K562 (cell line): ENCODE data around the gene EXOC5. TPM values are rescaled to one million over a fixed set of nuclear protein-coding genes. Genes with fewer than 3 reads are reported as not detected.

ENCODE experiments used
- ATAC-seq: fragments of 200-7000 bp; cut with Tn5 transposase; 3 replicates; pipeline ENCODE4 v1.9.1; 2020; ENCODE audit warnings: moderate library complexity
- BruUV-seq: library from RNA; stranded (reverse); fragments of 400-500 nt; replicated peaks from 2 replicates; lab custom pipeline; 2021; lab: Mats Ljungman, UMichigan
- CTCF ChIA-PET: fragments of 300-600 bp; formaldehyde crosslinking; extraction: SDS; loops from one replicate; lab custom pipeline; 2021; ENCODE audit warnings: low intra/inter-chr PET ratio; lab: Yijun Ruan, JAX
- POLR2A ChIA-PET: fragments of 300-600, 350-650 bp; sonication (Branson Sonifier 250); formaldehyde crosslinking; extraction: SDS; loops from one replicate; lab custom pipeline; 2021; ENCODE audit warnings: antibody characterized with exemption, inconsistent platforms; lab: Yijun Ruan, JAX
- DNase-seq, 4 experiments: peaks; one replicate each; pipeline versions ENCODE4 v3.0.0 to v3.0.0-alpha.2; 2011 to 2018; ENCODE audit warnings: low spot score in 3 of 4, mixed read lengths in 3 of 4; ENCODE audit errors: extremely low read depth in 1 of 4
- FAIRE-seq: peaks from 2 replicates; lab custom pipeline; 2011; peaks lifted over from hg19 to GRCh38; lab: Jason Lieb, UNC
- H2AFZ ChIP-seq: 2 replicates; pipeline ENCODE4 v1.6.0; 2011; ENCODE audit warnings: low read depth, low read length, control low read depth, inconsistent platforms
- H3K27ac ChIP-seq: fragments of 200-600 bp; 3 replicates; pipeline ENCODE4 v1.8.0; 2011; ENCODE audit warnings: low read depth, mild to moderate bottlenecking, control low read depth, inconsistent platforms, low read length, moderate library complexity, mixed read lengths; ENCODE audit errors: extremely low read depth
- H3K27me3 ChIP-seq, 2 experiments: fragments of 300-600 bp in 1 of 2; 2 replicates in 1 of 2; 3 replicates in 1 of 2; pipeline versions ENCODE4 v1.6.0 to v1.8.0; 2011; ENCODE audit warnings: inconsistent platforms in 2 of 2, low read length in 2 of 2, mild to moderate bottlenecking in 1 of 2, mixed read lengths in 1 of 2, moderate library complexity in 1 of 2; ENCODE audit not compliant: control insufficient read depth in 2 of 2, insufficient read depth in 2 of 2
- H3K36me3 ChIP-seq: fragments of 300-600 bp; 3 replicates; pipeline ENCODE4 v1.8.0; 2011; ENCODE audit warnings: mild to moderate bottlenecking, low read length, inconsistent platforms; ENCODE audit not compliant: control insufficient read depth, insufficient read depth
- H3K4me1 ChIP-seq, 2 experiments: fragments of 200-600 bp in 1 of 2; replicated peaks in 1 of 2; 2 replicates in 1 of 2; 3 replicates in 1 of 2; pipeline versions ENCODE4 v1.5.1 to v1.8.0; 2011; ENCODE audit warnings: inconsistent platforms in 2 of 2, low read length in 2 of 2, mild to moderate bottlenecking in 1 of 2, mixed read lengths in 1 of 2, moderate library complexity in 1 of 2; ENCODE audit not compliant: control insufficient read depth in 2 of 2, insufficient read depth in 2 of 2
- H3K4me2 ChIP-seq: 2 replicates; pipeline ENCODE4 v1.6.1; 2011; ENCODE audit warnings: low read length, control low read depth, inconsistent platforms, mixed read lengths; ENCODE audit not compliant: insufficient read depth
- H3K4me3 ChIP-seq: fragments of 200-600 bp; sonication (generic), shearing (Covaris generic); 2 replicates; pipeline ENCODE4 v1.5.1; 2016; ENCODE audit warnings: control low read depth, inconsistent platforms
- H3K79me2 ChIP-seq: fragments of 200-600 bp; 3 replicates; pipeline ENCODE4 v1.8.0; 2011; ENCODE audit warnings: low read length, inconsistent platforms; ENCODE audit not compliant: control insufficient read depth, insufficient read depth
- H3K9ac ChIP-seq, 2 experiments: 2 replicates each; pipeline versions ENCODE4 v1.6.0 to v1.6.1; 2011; ENCODE audit warnings: low read depth in 2 of 2, low read length in 2 of 2, control low read depth in 1 of 2, inconsistent platforms in 1 of 2, mild to moderate bottlenecking in 1 of 2, mixed read lengths in 1 of 2; ENCODE audit not compliant: insufficient read depth in 1 of 2
- H3K9me1 ChIP-seq: one replicate; pipeline ENCODE4 v1.6.0; 2011; ENCODE audit warnings: inconsistent platforms, mild to moderate bottlenecking, low read length, moderate library complexity; ENCODE audit not compliant: control insufficient read depth, insufficient read depth
- H3K9me3 ChIP-seq: replicated peaks from 2 replicates; pipeline ENCODE4 v1.5.1; 2011; ENCODE audit warnings: low read depth, low read length, inconsistent platforms; ENCODE audit not compliant: control insufficient read depth, insufficient read depth
- H4K20me1 ChIP-seq: replicated peaks from 2 replicates; pipeline ENCODE4 v1.6.1; 2011; ENCODE audit warnings: low read length, inconsistent platforms, mixed read lengths; ENCODE audit not compliant: control insufficient read depth, insufficient read depth
- CEBPG ChIP-seq, 3 experiments: fragments of 200-800 bp in 1 of 3; sonication (Bioruptor generic) in 1 of 3; sonication (generic) in 1 of 3; formaldehyde crosslinking in 1 of 3; IDR thresholded peaks in 2 of 3; conservative IDR thresholded peaks in 1 of 3; 2 replicates each; pipeline versions ENCODE4 v1.6.1 to v1.8.0; 2016 to 2022; ENCODE audit warnings: missing compliant biosample characterization in 2 of 3, missing genetic modification characterization in 2 of 3, mild to moderate bottlenecking in 1 of 3, missing genetic modification reagents in 1 of 3
- CHAMP1 ChIP-seq: fragments of 450-650 bp; IDR thresholded peaks from 2 replicates; pipeline ENCODE4 v1.6.1; 2016; ENCODE audit warnings: mild to moderate bottlenecking
- EZH2 ChIP-seq: IDR thresholded peaks from 2 replicates; pipeline ENCODE4 v1.6.1; 2012; ENCODE audit warnings: low read depth, mild to moderate bottlenecking, inconsistent platforms, low read length, borderline replicate concordance
- HMG20B ChIP-seq: fragments of 250-450 bp; sonication (Bioruptor Pico); IDR thresholded peaks from 2 replicates; pipeline ENCODE4 v1.5.0; 2021; ENCODE audit warnings: mild to moderate bottlenecking
- IRF1 ChIP-seq: sonication (generic); formaldehyde crosslinking; IDR thresholded peaks from 2 replicates; pipeline ENCODE4 v1.8.0; 2022; ENCODE audit warnings: missing genetic modification reagents, mild to moderate bottlenecking, borderline replicate concordance
- MXD1 ChIP-seq: fragments of 250-450 bp; sonication (Bioruptor Pico); IDR thresholded peaks from 2 replicates; pipeline ENCODE4 v1.8.0; 2021; ENCODE audit warnings: borderline replicate concordance, mild to moderate bottlenecking, moderate library complexity; ENCODE audit not compliant: poor library complexity, severe bottlenecking
- NFIC ChIP-seq: fragments of 450-650 bp; IDR thresholded peaks from 2 replicates; pipeline ENCODE4 v1.6.1; 2017; ENCODE audit warnings: mild to moderate bottlenecking, inconsistent platforms
- RBM34 ChIP-seq: fragments of 200-400 bp; formaldehyde crosslinking; IDR thresholded peaks from 2 replicates; pipeline ENCODE4 v1.6.1; 2018; ENCODE audit warnings: low read length, borderline replicate concordance; ENCODE audit not compliant: insufficient read depth
- RERE ChIP-seq: sonication (generic); formaldehyde crosslinking; IDR thresholded peaks from 2 replicates; pipeline ENCODE4 v1.8.0; 2023; ENCODE audit warnings: missing genetic modification reagents, mild to moderate bottlenecking, borderline replicate concordance
- SMARCB1 ChIP-seq: IDR thresholded peaks from 2 replicates; pipeline ENCODE4 v1.6.1; 2011; ENCODE audit warnings: improper control_type of control experiment, low read depth; ENCODE audit not compliant: insufficient read length
- SOX6 ChIP-seq: fragments of 450-650 bp; IDR thresholded peaks from 2 replicates; pipeline ENCODE4 v1.6.1; 2014; ENCODE audit warnings: mild to moderate bottlenecking
- ZNF785 ChIP-seq: fragments of 250-450 bp; sonication (Bioruptor Pico); IDR thresholded peaks from 2 replicates; pipeline ENCODE4 v1.4.0; 2020; ENCODE audit warnings: mild to moderate bottlenecking
- WGBS: fragments of 100-300 bp; shearing (Covaris generic); methylation state at CpG from one replicate; pipeline ENCODE4 v1.1.6; 2016; ENCODE audit warnings: low coverage, mixed read lengths; ENCODE audit not compliant: insufficient coverage; ENCODE audit errors: missing lambda C conversion rate; 5-methylcytosine and 5-hydroxymethylcytosine counted together
- in situ Hi-C: fragments of 300-500 bp; cut with MboI; formaldehyde crosslinking; loops from 4 replicates; pipeline ENCODE4 v1.15.0; 2018; ENCODE audit warnings: inconsistent platforms, mixed read lengths
- intact Hi-C: fragments of 100-400 bp; cut with micrococcal nuclease; formaldehyde crosslinking; loops from 2 replicates; pipeline ENCODE4 v1.14.2; 2022
- polyA plus RNA-seq, 8 experiments: library from polyadenylated mRNA; depleted of rRNA in 4 of 8; stranded (reverse) in 5 of 8; unstranded in 3 of 8; fragments of >200 nt; fragmentation: Nextera tagmentation in 2 of 8; fragmentation: Illumina TruSeq in 1 of 8; extraction: Ambion mirVana in 2 of 8; extraction: Trizol in 1 of 8; gene quantifications; 2 replicates each; pipeline versions ENCODE4 v1.2.1 to v1.2.3, GENCODE V29; 2011 to 2014; ENCODE audit warnings: inconsistent platforms in 1 of 8, missing spikeins in 1 of 8
- total RNA-seq, 7 experiments: library from RNA; depleted of rRNA in 6 of 7; stranded (reverse); fragments of >200 nt in 6 of 7; fragmentation: Illumina TruSeq in 2 of 7; extraction: Trizol in 2 of 7; gene quantifications; 2 replicates each; pipeline versions ENCODE4 v1.2.1 to v1.2.3, GENCODE V29; 2011 to 2021; ENCODE audit warnings: low replicate concordance in 1 of 7

Gene EXOC5
- total and polyA plus RNA-seq, 9 of the 15 experiments (the other 6 are each of a cell fraction or from before 2014, with no cell fraction given) = 5.7 to 50.3 (median 32.0) TPM

- no peaks in the 10 kb centered on the region for H3K9me3 ChIP-seq
- no peaks in the 10 kb centered on the region for H3K36me3 ChIP-seq
- no peak overlapping the region for H2AFZ ChIP-seq
- ChIA-PET CTCF (interaction anchor here (0.6 to 1.9 kb wide), 2 partner anchors 517 to 698 kb away, joined by 4 to 5 read pairs; no protein-coding TSS in a partner anchor), POLR2A (interaction anchor here (0.8 to 1.0 kb wide), 2 partner anchors 17 to 36 kb away, joined by 3 read pairs; no protein-coding TSS in a partner anchor)
- H3K9ac ChIP-seq = no peak overlapping the region
- FAIRE-seq (no peak), ATAC-seq (peak; percentile 63; the same call in 2 of the 3 replicates), DNase-seq (peak in 2 of 4 experiments; percentile 13 to 15)
- H3K4me2 ChIP-seq = no peak overlapping the region
- H3K27ac ChIP-seq = no peak overlapping the region
- intact Hi-C loops = loop anchor here (5.0 to 10.0 kb wide), 2 partner anchors 122 to 126 kb away; no protein-coding TSS in a partner anchor
- BruUV-seq = no TSS peak
- no peaks in the 10 kb centered on the region for H3K79me2 ChIP-seq
- H3K4me1 ChIP-seq = no peaks in the 10 kb centered on the region
- WGBS = 5% methylated on average over 7 of the region's 7 CpGs
- in situ Hi-C loops = loop anchor here (25.0 kb wide), 1 partner anchor 702 kb away; no protein-coding TSS in a partner anchor
- no peaks in the 10 kb centered on the region for H3K9me1 ChIP-seq
- no peaks in the 10 kb centered on the region for H4K20me1 ChIP-seq
- H3K4me3 ChIP-seq = no peak overlapping the region
- peaks cover 4 to 5% of the 10 kb centered on the region in 2 experiments; a peak in 3 of 5 replicates for H3K27me3 ChIP-seq
- TF ChIP-seq NFIC = peak; percentile 29; the same call in 1 of the 2 replicates
- TF ChIP-seq ZNF785 (CRISPR knock-in tag) = no peak
- TF ChIP-seq SMARCB1 = no peak
- TF ChIP-seq SOX6 = no peak
- no peak for TF ChIP-seq RERE
- no peak for TF ChIP-seq EZH2
- TF ChIP-seq RBM34 = no peak
- TF ChIP-seq IRF1 = no peak
- TF ChIP-seq HMG20B = no peak
- no peak for TF ChIP-seq CEBPG (CRISPR knock-in tag; IDR thresholded peaks at IDR 0.05)
- TF ChIP-seq CEBPG (tag; conservative IDR thresholded peaks at IDR 0.05 in 1 of 2, IDR thresholded peaks at IDR 0.05 in 1 of 2) = no peak
- no peak for TF ChIP-seq CHAMP1
- TF ChIP-seq MXD1 (CRISPR knock-in tag) = no peak
These were observed 79.6 kb downstream of the EXOC5 start for GRCh38 chr14:57189070-57189469.
